Brain microvascular endothelial cell (primary cell): ENCODE measurements around the gene MATR3.

Source experiments
- DNase-seq: peaks from one replicate; pipeline ENCODE4 v3.0.0-alpha.2; 2020
- H3K27ac ChIP-seq: fragments of 250-450 bp; sonication (Bioruptor Pico); 2 replicates; pipeline ENCODE4 v1.5.1; 2020; ENCODE audit warnings: mild to moderate bottlenecking, moderate library complexity
- H3K27me3 ChIP-seq: fragments of 250-450 bp; sonication (Bioruptor Pico); replicated peaks from 2 replicates; pipeline ENCODE4 v1.5.1; 2020; ENCODE audit warnings: mild to moderate bottlenecking
- H3K36me3 ChIP-seq: fragments of 250-450 bp; sonication (Bioruptor Pico); replicated peaks from 2 replicates; pipeline ENCODE4 v1.5.1; 2020; ENCODE audit warnings: mild to moderate bottlenecking
- H3K4me3 ChIP-seq: 2 replicates; pipeline ENCODE4 v1.5.1; 2011; ENCODE audit warnings: low read depth, mild to moderate bottlenecking, control low read depth, low read length, moderate library complexity
- in situ Hi-C: cut with HindIII; loops from 2 replicates; pipeline ENCODE4 v1.10.0; 2017; ENCODE audit warnings: low sequenced_read_pairs, low pct_ligation_motif_present
- TF ChIP-seq, protein P1 (sequence below): IDR thresholded peaks from 2 replicates; pipeline ENCODE4 v1.5.1; 2011; ENCODE audit warnings: low read depth, mild to moderate bottlenecking, moderate library complexity, low read length, control low read depth, inconsistent platforms; ENCODE audit errors: missing control alignments

MATR3 gene

DNA sequence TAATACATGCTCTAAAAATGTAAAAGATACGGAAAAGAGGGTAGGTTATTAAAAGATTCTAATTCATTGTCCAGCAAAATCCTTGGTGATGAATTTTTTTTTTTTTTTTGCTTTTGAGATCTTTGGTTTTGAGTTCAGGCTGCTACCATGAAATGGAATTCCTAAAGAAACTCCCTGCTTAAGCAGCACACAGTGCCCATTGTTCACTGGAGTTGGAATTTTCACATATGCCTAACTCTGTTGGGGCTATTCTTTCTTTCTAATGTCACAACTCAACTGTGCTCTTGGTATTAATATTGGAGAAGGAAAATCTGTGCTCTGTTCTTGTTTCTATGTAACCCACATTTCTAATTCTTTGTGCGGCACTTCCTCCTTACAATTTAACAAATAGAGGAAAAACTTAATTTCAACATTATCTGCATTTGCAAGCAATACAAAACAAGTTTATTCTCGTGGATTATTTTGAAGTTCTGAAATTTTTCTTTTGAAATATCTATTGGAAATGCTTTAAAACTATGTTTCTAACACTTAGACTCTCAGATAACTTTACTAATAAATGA is 21.6 kb downstream of the MATR3 start:
- in situ Hi-C loops = no loop called here
- peaks cover 39% of the 10 kb centered on the region for H3K36me3 ChIP-seq
- TF ChIP-seq, protein P1, sequence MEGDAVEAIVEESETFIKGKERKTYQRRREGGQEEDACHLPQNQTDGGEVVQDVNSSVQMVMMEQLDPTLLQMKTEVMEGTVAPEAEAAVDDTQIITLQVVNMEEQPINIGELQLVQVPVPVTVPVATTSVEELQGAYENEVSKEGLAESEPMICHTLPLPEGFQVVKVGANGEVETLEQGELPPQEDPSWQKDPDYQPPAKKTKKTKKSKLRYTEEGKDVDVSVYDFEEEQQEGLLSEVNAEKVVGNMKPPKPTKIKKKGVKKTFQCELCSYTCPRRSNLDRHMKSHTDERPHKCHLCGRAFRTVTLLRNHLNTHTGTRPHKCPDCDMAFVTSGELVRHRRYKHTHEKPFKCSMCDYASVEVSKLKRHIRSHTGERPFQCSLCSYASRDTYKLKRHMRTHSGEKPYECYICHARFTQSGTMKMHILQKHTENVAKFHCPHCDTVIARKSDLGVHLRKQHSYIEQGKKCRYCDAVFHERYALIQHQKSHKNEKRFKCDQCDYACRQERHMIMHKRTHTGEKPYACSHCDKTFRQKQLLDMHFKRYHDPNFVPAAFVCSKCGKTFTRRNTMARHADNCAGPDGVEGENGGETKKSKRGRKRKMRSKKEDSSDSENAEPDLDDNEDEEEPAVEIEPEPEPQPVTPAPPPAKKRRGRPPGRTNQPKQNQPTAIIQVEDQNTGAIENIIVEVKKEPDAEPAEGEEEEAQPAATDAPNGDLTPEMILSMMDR = no peak
- DNase-seq = no peak
- no peak overlapping the region for H3K27ac ChIP-seq
- no peak overlapping the region for H3K4me3 ChIP-seq
- no peaks in the 10 kb centered on the region for H3K27me3 ChIP-seq

DNA sequence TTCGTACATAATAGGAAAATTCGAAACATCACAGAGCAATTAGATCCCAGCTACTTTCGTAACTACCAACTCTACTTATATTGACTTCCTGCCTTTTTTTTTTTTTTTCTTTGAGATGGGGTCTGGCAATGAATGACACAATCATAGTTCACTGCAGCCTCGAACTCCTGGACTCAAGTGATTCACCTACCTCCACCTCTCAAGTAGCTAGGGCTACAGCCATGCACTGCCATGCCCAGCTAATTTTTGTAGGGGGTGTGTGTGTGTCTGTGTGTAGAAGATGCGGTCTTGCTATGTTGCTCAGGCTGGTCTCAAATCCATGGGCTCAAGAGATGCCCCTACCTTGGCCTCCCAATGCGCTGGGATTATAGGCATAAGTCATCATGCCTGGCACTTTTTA is 42.3 kb downstream of the MATR3 start:
- no peak for DNase-seq
- Histone ChIP-seq H3K27ac (no peak overlapping the region), H3K27me3 (no peaks in the 10 kb centered on the region), H3K4me3 (no peak overlapping the region), H3K36me3 (peaks cover 24% of the 10 kb centered on the region)
- TF ChIP-seq, protein P1 = no peak
- in situ Hi-C loops = no loop called here

DNA sequence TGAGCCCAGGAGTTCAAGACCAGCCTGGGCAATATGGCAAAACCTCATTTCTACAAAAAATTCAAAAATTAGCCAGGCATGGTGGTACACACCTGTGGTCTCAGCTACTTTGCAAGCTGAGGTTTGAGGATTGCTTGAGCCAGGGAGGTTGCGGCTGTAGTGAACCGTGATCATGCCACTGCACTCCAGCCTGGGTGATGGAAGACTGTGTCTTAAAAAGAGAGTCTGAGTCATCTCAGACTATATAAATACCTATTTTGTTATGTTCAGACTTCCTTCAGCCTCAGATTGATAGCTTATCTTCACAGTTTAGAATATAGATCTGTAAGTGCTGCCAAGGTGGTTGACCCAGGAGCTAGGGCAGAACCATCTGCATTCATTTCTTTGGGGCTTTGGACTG is 46.5 kb downstream of the MATR3 start:
- Histone ChIP-seq H3K27ac (no peak overlapping the region), H3K36me3 (peaks cover 2% of the 10 kb centered on the region), H3K27me3 (no peaks in the 10 kb centered on the region), H3K4me3 (no peak overlapping the region)
- TF ChIP-seq, protein P1 = no peak
- DNase-seq = peak; percentile 14
- in situ Hi-C loops = no loop called here

DNA sequence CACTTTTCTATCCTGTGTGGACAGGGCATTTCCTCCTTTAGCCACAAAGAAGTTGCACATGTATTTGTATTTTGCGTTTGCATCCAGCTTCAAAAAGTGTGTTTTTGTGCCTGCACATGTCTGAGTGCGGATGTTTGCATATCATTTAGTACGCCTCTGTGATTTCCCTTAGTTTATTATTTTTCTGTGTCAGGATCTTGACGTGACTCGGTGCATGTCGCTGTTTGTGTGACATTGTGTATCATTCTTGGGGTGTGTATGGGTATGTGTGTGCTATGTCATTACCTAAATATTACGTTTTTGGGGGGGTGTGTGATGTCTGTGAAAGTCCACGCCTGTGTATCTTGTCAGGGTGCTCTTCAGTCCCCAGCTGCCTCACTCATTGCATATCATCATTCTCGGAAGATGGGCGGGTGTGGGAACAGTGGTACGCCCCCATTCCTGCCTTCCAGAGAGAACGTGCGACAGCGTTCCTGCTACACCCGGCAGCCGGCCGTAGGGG is 47.7 kb downstream of the MATR3 start:
- Histone ChIP-seq H3K36me3 (peaks cover 2% of the 10 kb centered on the region), H3K4me3 (peak overlapping the region; percentile 99), H3K27me3 (no peaks in the 10 kb centered on the region), H3K27ac (no peak overlapping the region)
- TF ChIP-seq, protein P1 = no peak
- no peak for DNase-seq
- in situ Hi-C loops = no loop called here

DNA sequence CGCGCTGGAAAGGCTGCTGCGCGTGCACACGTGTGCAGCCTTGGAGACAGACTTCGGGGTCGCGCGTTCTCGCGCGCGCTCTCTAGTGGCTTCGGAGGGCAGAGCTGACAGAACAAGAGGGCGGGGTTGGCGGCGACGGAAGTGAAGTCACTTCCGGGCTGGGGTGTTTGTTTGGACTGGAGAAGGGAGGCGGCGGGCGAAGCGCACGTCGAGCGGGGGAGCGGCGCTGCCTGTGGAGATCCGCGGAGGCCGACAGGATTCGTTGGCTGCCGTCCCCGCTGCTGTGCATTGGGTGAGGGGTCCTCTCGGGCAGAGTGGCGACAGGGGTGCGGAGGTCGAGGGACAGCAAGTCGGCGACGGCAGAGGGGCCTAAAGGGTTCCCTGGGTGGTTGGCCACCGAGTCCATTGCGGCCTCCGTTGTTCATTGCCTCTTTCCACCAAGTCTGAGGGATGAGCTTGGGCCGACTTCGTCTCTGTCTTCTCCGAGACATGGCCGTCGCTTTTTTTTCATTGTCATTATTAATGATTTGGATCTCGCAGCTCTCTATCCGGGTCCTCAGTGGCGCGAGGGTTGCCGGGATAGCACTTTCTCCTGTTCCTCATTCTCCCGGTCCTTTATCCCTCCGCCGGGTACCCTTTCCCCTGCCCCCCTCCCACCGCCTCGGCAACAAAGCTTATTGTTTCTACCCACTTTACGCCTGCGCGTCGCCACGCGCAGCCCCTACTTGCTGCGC is 48.3 kb downstream of the MATR3 start, which contains the start of gene PAIP2:
PAIP2 (plus strand) TSS at position 166 of the 734 bp plus-strand sequence. CDS start 21,931 bp downstream, outside the sequence.
- DNase-seq = peak; percentile 98
- H3K27me3 ChIP-seq = no peaks in the 10 kb centered on the region
- TF ChIP-seq, protein P1 = peak; percentile 83
- peak within 1 kb of the TSS; percentile 99 for H3K4me3 ChIP-seq
- peak within 1 kb of the TSS; percentile 100 for H3K27ac ChIP-seq
- peaks cover 2% of the 10 kb centered on the region for H3K36me3 ChIP-seq
- in situ Hi-C loops = no loop called here
